ENCODE data around the gene SGO2. TPM values are rescaled to one million over a fixed set of nuclear protein-coding genes. Genes with fewer than 3 reads are reported as not detected.

SGO2 gene
- total RNA-seq, 3 donors from 2014 or later = 3.3 to 8.5 (median 3.8) TPM

DNA sequence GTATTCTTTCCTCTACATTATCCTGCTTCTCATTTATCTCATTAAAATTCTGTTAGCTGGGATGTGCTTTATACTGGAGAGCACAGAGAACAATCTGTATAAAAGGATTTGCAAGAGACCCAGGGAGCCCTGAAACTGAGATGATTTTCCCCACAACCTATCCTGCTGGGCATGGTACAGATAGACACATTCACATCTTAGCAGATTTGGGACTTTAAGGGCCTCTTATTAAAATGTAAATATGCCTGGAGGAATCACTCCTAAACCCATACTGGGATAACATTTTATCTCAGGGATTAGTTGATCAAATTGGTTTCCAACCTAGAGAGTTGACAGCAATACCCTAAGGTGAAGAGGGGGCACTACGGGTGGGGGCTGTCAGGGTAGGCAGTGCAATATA is 105.3 kb downstream of the SGO2 start:
- Histone ChIP-seq H3K36me3 (ENCODE audit: low read depth) (no peaks in the 10 kb centered on the region), H3K4me1 (ENCODE audit: low read depth) (no peaks in the 10 kb centered on the region), H3K4me3 (no peak overlapping the region), H3K9me3 (no peaks in the 10 kb centered on the region)
- no peak for ATAC-seq
- TF ChIP-seq, protein P1, sequence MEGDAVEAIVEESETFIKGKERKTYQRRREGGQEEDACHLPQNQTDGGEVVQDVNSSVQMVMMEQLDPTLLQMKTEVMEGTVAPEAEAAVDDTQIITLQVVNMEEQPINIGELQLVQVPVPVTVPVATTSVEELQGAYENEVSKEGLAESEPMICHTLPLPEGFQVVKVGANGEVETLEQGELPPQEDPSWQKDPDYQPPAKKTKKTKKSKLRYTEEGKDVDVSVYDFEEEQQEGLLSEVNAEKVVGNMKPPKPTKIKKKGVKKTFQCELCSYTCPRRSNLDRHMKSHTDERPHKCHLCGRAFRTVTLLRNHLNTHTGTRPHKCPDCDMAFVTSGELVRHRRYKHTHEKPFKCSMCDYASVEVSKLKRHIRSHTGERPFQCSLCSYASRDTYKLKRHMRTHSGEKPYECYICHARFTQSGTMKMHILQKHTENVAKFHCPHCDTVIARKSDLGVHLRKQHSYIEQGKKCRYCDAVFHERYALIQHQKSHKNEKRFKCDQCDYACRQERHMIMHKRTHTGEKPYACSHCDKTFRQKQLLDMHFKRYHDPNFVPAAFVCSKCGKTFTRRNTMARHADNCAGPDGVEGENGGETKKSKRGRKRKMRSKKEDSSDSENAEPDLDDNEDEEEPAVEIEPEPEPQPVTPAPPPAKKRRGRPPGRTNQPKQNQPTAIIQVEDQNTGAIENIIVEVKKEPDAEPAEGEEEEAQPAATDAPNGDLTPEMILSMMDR (IDR thresholded peaks at IDR 0.05) = no peak
- no peak for DNase-seq
- intact Hi-C loops (cut with DNase I, micrococcal nuclease) = no loop called here

Other genes starting within 250 kb of the SGO2 start
- 100 to 1,000 TPM; 160 to 238 (median 232) TPM for gene SPATS2L, start 219.5 kb upstream of the SGO2 start, total RNA-seq
- 10 to 100 TPM; 14.1 to 16.6 (median 14.8) TPM for gene KCTD18, start 16.1 kb upstream of the SGO2 start, total RNA-seq
- gene AOX1, start 59.8 kb downstream of the SGO2 start, total RNA-seq = 10 to 100 TPM in 2 of 3 donors, 1 to 10 TPM in 1; 1.9 to 33.9 (median 17.8) TPM